Endothelial cell of umbilical vein (primary cell): ENCODE data around the gene ETV1.

Experiments used
- CTCF ChIP-seq, 2 donors: IDR thresholded peaks; 1 replicate in 1 of 2; 2 replicates in 1 of 2; pipeline ENCODE4 v1.5.1; 2011; ENCODE audit warnings: low read length in 2 of 2, mild to moderate bottlenecking in 2 of 2, moderate library complexity in 2 of 2, control low read depth in 1 of 2, inconsistent platforms in 1 of 2, low read depth in 1 of 2; ENCODE audit not compliant: insufficient read depth in 1 of 2; ENCODE audit errors: extremely low read depth in 1 of 2
- EZH2 ChIP-seq: IDR thresholded peaks from 2 replicates; pipeline ENCODE4 v1.6.1; 2012; ENCODE audit warnings: borderline replicate concordance, low read depth, mild to moderate bottlenecking, moderate library complexity, low read length, inconsistent platforms; ENCODE audit not compliant: severe bottlenecking
- FOS ChIP-seq: IDR thresholded peaks from 2 replicates; pipeline ENCODE4 v1.6.1; 2011; ENCODE audit warnings: mild to moderate bottlenecking, low read length, moderate library complexity, borderline replicate concordance; ENCODE audit not compliant: insufficient read depth
- MAX ChIP-seq: IDR thresholded peaks from 2 replicates; pipeline ENCODE4 v1.6.1; 2011; ENCODE audit not compliant: insufficient read depth, insufficient read length
- POLR2A ChIP-seq: IDR thresholded peaks from 2 replicates; pipeline ENCODE4 v1.6.1; 2012; ENCODE audit warnings: low read depth, mild to moderate bottlenecking, control low read depth, low read length
- POLR2AphosphoS5 ChIP-seq: IDR thresholded peaks from 2 replicates; pipeline ENCODE4 v1.6.1; 2012; ENCODE audit warnings: low read depth, mild to moderate bottlenecking, control low read depth, low read length, moderate library complexity; ENCODE audit not compliant: insufficient read depth

GRCh38 chr7:13976594-13976993, 12.9 kb downstream of the ETV1 start:
- TF ChIP-seq CTCF (IDR thresholded peaks at IDR 0.05; ENCODE audit: extremely low read depth in 1 of 2, insufficient read depth in 1 of 2, low read depth in 1 of 2, low read length in 2 of 2) (no peak), POLR2A (no peak), MAX (no peak), POLR2AphosphoS5 (no peak), EZH2 (no peak), FOS (no peak)
